MCF 10A (cell line): Measurements from ENCODE around the gene GARS1. TPM values are rescaled to one million over a fixed set of nuclear protein-coding genes. Genes with fewer than 3 reads are reported as not detected.
"Not testable (repeated sequence)": the region's sequence is repeated elsewhere in the genome, so short reads cannot be mapped to it uniquely, and the experiment has no call there.

ENCODE experiments used
- BruUV-seq: library from RNA; stranded (reverse); fragments of 400-500 nt; replicated peaks from 2 replicates; lab custom pipeline; 2021; lab: Mats Ljungman, UMichigan
- CTCF ChIA-PET: fragments of 300-600 bp; sonication (Branson Sonifier 250); formaldehyde crosslinking; extraction: SDS; loops from one replicate; lab custom pipeline; 2021; ENCODE audit warnings: antibody characterized with exemption, inconsistent platforms; lab: Yijun Ruan, JAX
- POLR2A ChIA-PET: fragments of 300-600, 350-650 bp; sonication (Branson Sonifier 250); formaldehyde crosslinking; extraction: SDS; loops from one replicate; lab custom pipeline; 2020; ENCODE audit warnings: antibody characterized with exemption, inconsistent platforms; lab: Yijun Ruan, JAX
- DNase-seq: peaks from one replicate; pipeline ENCODE4 v3.0.0-alpha.2; 2018; ENCODE audit not compliant: unreplicated experiment
- H3K27ac Mint-ChIP-seq: one replicate; pipeline ENCODE4 v1.8.0; 2022; ENCODE audit warnings: mild to moderate bottlenecking, low read depth, mixed read lengths; ENCODE audit not compliant: unreplicated experiment
- H3K27me3 Mint-ChIP-seq: one replicate; pipeline ENCODE4 v1.8.0; 2022; ENCODE audit warnings: mixed read lengths; ENCODE audit not compliant: insufficient read depth, unreplicated experiment
- H3K36me3 Mint-ChIP-seq: one replicate; pipeline ENCODE4 v1.8.0; 2022; ENCODE audit warnings: mild to moderate bottlenecking, moderate library complexity, mixed read lengths; ENCODE audit not compliant: insufficient read depth, unreplicated experiment
- H3K4me1 Mint-ChIP-seq: one replicate; pipeline ENCODE4 v1.8.0; 2022; ENCODE audit warnings: mixed read lengths; ENCODE audit not compliant: insufficient read depth, unreplicated experiment
- H3K4me3 Mint-ChIP-seq: one replicate; pipeline ENCODE4 v1.8.0; 2022; ENCODE audit warnings: mild to moderate bottlenecking, moderate library complexity, mixed read lengths; ENCODE audit not compliant: unreplicated experiment
- H3K9me3 Mint-ChIP-seq: one replicate; pipeline ENCODE4 v1.8.0; 2022; ENCODE audit warnings: mixed read lengths; ENCODE audit not compliant: unreplicated experiment
- CTCF ChIP-seq: fragments of 200-600 bp; IDR thresholded peaks from one replicate; pipeline ENCODE4 v1.8.0; 2022; ENCODE audit warnings: antibody characterized with exemption, mild to moderate bottlenecking; ENCODE audit not compliant: unreplicated experiment
- intact Hi-C: fragments of 100-400 bp; cut with micrococcal nuclease; formaldehyde crosslinking; loops from 2 replicates; pipeline ENCODE4 v1.14.1; 2022
- total RNA-seq: library from RNA; stranded (reverse); gene quantifications from 2 replicates; pipeline ENCODE4 v1.2.3, GENCODE V29; 2022

The GARS1 gene
- total RNA-seq, 1 experiment from 2014 or later, result 386 TPM

- ChIA-PET POLR2A (interaction anchor here (0.6 to 5.1 kb wide), 9 partner anchors 8 to 1799 kb away, joined by 3 to 90 read pairs (median 4); no protein-coding TSS in a partner anchor), CTCF (interaction anchor here (0.6 to 10.8 kb wide), 28 partner anchors 13 to 1551 kb away, joined by 3 to 434 read pairs (median 5); partner anchors contain the start of genes GGCT and NOD1)
- BruUV-seq, result no TSS peak
- Mint-ChIP-seq H3K27ac (peak overlapping the region; percentile 73), H3K4me3 (no peak overlapping the region), H3K4me1 (peaks cover 9% of the 10 kb centered on the region), H3K9me3 (no peaks in the 10 kb centered on the region), H3K27me3 (no peaks in the 10 kb centered on the region), H3K36me3 (peaks cover 44% of the 10 kb centered on the region)
- intact Hi-C loops, result loop anchor here (5.0 kb wide), 1 partner anchor 151 kb away; no protein-coding TSS in a partner anchor
- DNase-seq, result peak; percentile 71
- TF ChIP-seq CTCF, result no peak
These were observed 31.2 kb upstream of the GARS1 start for GRCh38 chr7:30563326-30563942.

DNA sequence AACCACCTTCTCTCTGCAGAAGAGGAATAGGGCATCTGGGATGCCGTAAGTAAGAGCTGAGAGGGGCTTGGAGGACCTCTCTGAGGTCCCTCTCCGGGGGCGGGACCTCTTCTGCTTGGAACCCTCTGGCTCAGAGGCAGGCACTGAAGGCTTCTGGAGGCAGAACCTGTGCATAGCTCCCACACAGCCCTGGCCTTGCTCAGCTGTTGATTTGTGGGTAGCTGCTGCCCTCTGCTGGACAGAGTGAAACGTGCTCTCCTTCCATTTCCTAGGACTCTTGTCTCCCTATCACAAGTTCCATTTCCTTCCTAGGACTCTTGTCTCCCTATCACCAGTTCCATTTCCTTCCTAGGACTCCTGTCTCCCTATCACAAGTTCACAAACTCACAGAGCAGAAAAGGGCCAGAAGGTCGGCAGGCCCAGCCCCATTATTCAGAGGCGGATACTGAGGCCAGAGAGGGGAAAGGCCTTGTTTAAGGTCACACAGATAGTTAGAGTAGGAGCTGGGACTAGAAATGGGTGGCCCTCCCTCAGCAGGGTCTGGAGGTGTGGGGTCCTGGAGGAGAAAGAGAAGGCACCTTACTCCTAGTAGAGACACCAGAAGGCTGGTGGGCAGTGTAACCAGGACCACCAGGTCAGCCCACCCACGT is 30.3 kb upstream of the GARS1 start:
- DNase-seq, result peak; percentile 91
- Mint-ChIP-seq H3K27ac (peak overlapping the region; percentile 64), H3K9me3 (no peaks in the 10 kb centered on the region), H3K4me1 (peaks cover 9% of the 10 kb centered on the region), H3K4me3 (no peak overlapping the region), H3K36me3 (peaks cover 51% of the 10 kb centered on the region), H3K27me3 (no peaks in the 10 kb centered on the region)
- ChIA-PET CTCF (interaction anchor here (0.6 to 10.8 kb wide), 38 partner anchors 13 to 1596 kb away, joined by 3 to 434 read pairs (median 3); partner anchors contain the start of genes GGCT and NOD1), POLR2A (interaction anchor here (0.6 to 5.1 kb wide), 12 partner anchors 15 to 1800 kb away, joined by 3 to 90 read pairs (median 4); partner anchors contain the start of gene MTURN)
- peak; percentile 95 for TF ChIP-seq CTCF
- intact Hi-C loops, result loop anchor here (1.0 to 5.0 kb wide), 6 partner anchors 16 to 400 kb away; no protein-coding TSS in a partner anchor
- no TSS peak for BruUV-seq

GRCh38 chr7:30566596-30566995 is 28.1 kb upstream of the GARS1 start:
- intact Hi-C loops, result no loop called here
- BruUV-seq, result no TSS peak
- no peak overlapping the region for H3K27ac Mint-ChIP-seq
- H3K27me3 Mint-ChIP-seq, result no peaks in the 10 kb centered on the region
- H3K4me1 Mint-ChIP-seq, result peaks cover 9% of the 10 kb centered on the region
- DNase-seq, result no peak
- H3K36me3 Mint-ChIP-seq, result peaks cover 56% of the 10 kb centered on the region
- POLR2A ChIA-PET, result no interaction called here
- no peak for TF ChIP-seq CTCF
- H3K9me3 Mint-ChIP-seq, result peaks cover 7% of the 10 kb centered on the region
- CTCF ChIA-PET, result interaction anchor here (0.7 to 10.8 kb wide), 4 partner anchors 16 to 291 kb away, joined by 3 to 434 read pairs (median 94); partner anchors contain the start of gene GGCT
- no peak overlapping the region for H3K4me3 Mint-ChIP-seq

DNA sequence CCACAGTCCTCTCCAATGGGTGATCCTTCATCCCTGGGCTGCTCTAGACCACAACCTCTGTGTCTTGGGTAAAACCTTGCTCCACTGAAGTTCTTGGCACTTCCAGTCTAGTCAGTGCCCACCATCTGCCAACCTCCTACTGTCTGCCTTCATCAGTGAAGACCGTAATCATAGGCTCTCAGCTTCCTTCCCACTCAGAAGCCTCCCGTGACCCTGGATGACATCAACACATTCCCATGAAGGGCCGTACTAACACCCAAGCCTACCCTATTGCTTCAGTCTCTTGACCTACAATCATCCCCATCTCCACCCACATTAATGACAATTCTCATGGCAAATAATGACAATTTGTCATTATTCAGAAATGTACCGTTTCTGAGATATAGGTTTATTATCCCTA is 27.6 kb upstream of the GARS1 start:
- BruUV-seq, result no TSS peak
- ChIA-PET CTCF (interaction anchor here (0.7 to 10.8 kb wide), 3 partner anchors 17 to 202 kb away, joined by 3 to 434 read pairs (median 15); no protein-coding TSS in a partner anchor), POLR2A (interaction anchor here (1.2 kb wide), 1 partner anchor 56 kb away, joined by 6 read pairs; no protein-coding TSS in a partner anchor)
- intact Hi-C loops, result no loop called here
- TF ChIP-seq CTCF, result no peak
- Mint-ChIP-seq H3K4me1 (peaks cover 9% of the 10 kb centered on the region), H3K27me3 (no peaks in the 10 kb centered on the region), H3K36me3 (peaks cover 57% of the 10 kb centered on the region), H3K27ac (no peak overlapping the region), H3K4me3 (no peak overlapping the region), H3K9me3 (peaks cover 7% of the 10 kb centered on the region)
- no peak for DNase-seq

GRCh38 chr7:30570238-30570637 is 24.4 kb upstream of the GARS1 start:
- CTCF ChIA-PET, result interaction anchor here (0.6 to 10.8 kb wide), 5 partner anchors 20 to 294 kb away, joined by 3 to 434 read pairs (median 4); no protein-coding TSS in a partner anchor
- intact Hi-C loops, H3K27ac Mint-ChIP-seq, H3K9me3 Mint-ChIP-seq, H3K4me1 Mint-ChIP-seq, DNase-seq, H3K4me3 Mint-ChIP-seq, H3K27me3 Mint-ChIP-seq, BruUV-seq: not testable (repeated sequence)
- peaks cover 61% of the 10 kb centered on the region for H3K36me3 Mint-ChIP-seq
- POLR2A ChIA-PET, result interaction anchor here (0.7 to 3.0 kb wide), 4 partner anchors 18 to 433 kb away, joined by 3 to 9 read pairs (median 4); no protein-coding TSS in a partner anchor
